ENCODE data around the gene PSMD14.
A peak's percentile ranks its signal among the peaks of the same experiment; 100 is the strongest.

Gene PSMD14

GRCh38 chr2:161386228-161386824 lies 78.1 kb downstream of the PSMD14 start:
- peak in 1 of 5 experiments; percentile 61 for DNase-seq

GRCh38 chr2:161388146-161388779 lies 80.0 kb downstream of the PSMD14 start:
- no peak for DNase-seq

GRCh38 chr2:161391737-161392506 lies 83.7 kb downstream of the PSMD14 start:
- DNase-seq = peak in 1 of 5 experiments; percentile 72

- no peak for DNase-seq
Observed at GRCh38 chr2:161400076-161400475, 91.9 kb downstream of the PSMD14 start.

GRCh38 chr2:161402297-161402696 lies 94.1 kb downstream of the PSMD14 start:
- DNase-seq = no peak

GRCh38 chr2:161406316-161406715 lies 98.1 kb downstream of the PSMD14 start:
- no peak for DNase-seq

- DNase-seq = no peak
Observed at GRCh38 chr2:161407597-161407996, 99.4 kb downstream of the PSMD14 start.

- no peak for DNase-seq
Observed at GRCh38 chr2:161409308-161409907, 101.2 kb downstream of the PSMD14 start.

GRCh38 chr2:161412346-161412745 lies 104.1 kb downstream of the PSMD14 start:
- no peak for DNase-seq

GRCh38 chr2:161414042-161415033 lies 106.1 kb downstream of the PSMD14 start:
- no peak for DNase-seq

- DNase-seq = peak in 1 of 5 experiments; percentile 46
Observed at GRCh38 chr2:161415034-161415986, 107.1 kb downstream of the PSMD14 start.

GRCh38 chr2:161415987-161416707 lies 107.9 kb downstream of the PSMD14 start, which contains the start of gene TBR1:
Gene TBR1 (plus strand): TSS chr2:161416297. CDS start chr2:161416411, 114 bp downstream.
- no peak for DNase-seq

- DNase-seq = no peak
Observed at GRCh38 chr2:161416708-161417437, 108.6 kb downstream of the PSMD14 start.

- DNase-seq = no peak
Observed at GRCh38 chr2:161417438-161418274, 109.4 kb downstream of the PSMD14 start.

GRCh38 chr2:161418275-161418714 lies 110.1 kb downstream of the PSMD14 start:
- no peak for DNase-seq

- no peak for DNase-seq
Observed at GRCh38 chr2:161418715-161419637, 110.8 kb downstream of the PSMD14 start.

GRCh38 chr2:161419638-161420190 lies 111.5 kb downstream of the PSMD14 start:
- no peak for DNase-seq
